ENCODE data around the gene CCDC85B. TPM values are rescaled to one million over a fixed set of nuclear protein-coding genes. Genes with fewer than 3 reads are reported as not detected.

The CCDC85B gene
- polyA plus RNA-seq, 1 of the 3 experiments (the other 2 are of a cell fraction): 52.8 TPM

GRCh38 chr11:65883058-65883761, 7.3 kb upstream of the CCDC85B start:
- no peak overlapping the region for H3K4me3 ChIP-seq (ENCODE audit: low read depth in 2 of 2, low read length in 1 of 2)
- peaks cover 39% of the 10 kb centered on the region for H3K79me2 ChIP-seq (ENCODE audit: insufficient read depth)
- H2AFZ ChIP-seq (ENCODE audit: low read depth): no peak overlapping the region
- H3K9me2 ChIP-seq: no peaks in the 10 kb centered on the region
- POLR2A ChIA-PET: no interaction called here
- H3K4me2 ChIP-seq: no peak overlapping the region
- peaks cover 12 to 22% of the 10 kb centered on the region in 2 experiments; a peak in 3 of 4 replicates for H3K4me1 ChIP-seq (ENCODE audit: control insufficient read depth in 1 of 2, insufficient read depth in 2 of 2, low read depth in 1 of 2, low read length in 1 of 2)
- no peaks in the 10 kb centered on the region for H4K20me1 ChIP-seq (ENCODE audit: insufficient read depth)
- CTCF ChIA-PET: interaction anchor here (1.6 to 15.2 kb wide), 8 partner anchors 17 to 171 kb away, joined by 4 to 374 read pairs (median 30); partner anchors contain the start of genes C11orf68, CFL1, EFEMP2 and FOSL1
- no peaks in the 10 kb centered on the region for H3K27me3 ChIP-seq (ENCODE audit: insufficient read depth)
- peaks cover 17% of the 10 kb centered on the region for H3F3A ChIP-seq (replicated peaks; ENCODE audit: insufficient read depth)
- H3K36me3 ChIP-seq (replicated peaks in 1 of 2; ENCODE audit: control insufficient read depth in 1 of 2, insufficient read depth in 2 of 2, low read length in 1 of 2): peaks cover 31 to 45% of the 10 kb centered on the region in 2 experiments
- no peak overlapping the region for H3K27ac ChIP-seq (ENCODE audit: low read depth in 2 of 2, low read length in 1 of 2)
- TF ChIP-seq TCF12 (IDR thresholded peaks at IDR 0.05) (no peak), YY1 (IDR thresholded peaks at IDR 0.05; ENCODE audit: low read depth) (no peak), NRF1 (IDR thresholded peaks at IDR 0.05; ENCODE audit: low read depth, low read length) (no peak), GATA2 (CRISPR knock-in tag; IDR thresholded peaks at IDR 0.05) (no peak), PBX3 (IDR thresholded peaks at IDR 0.05) (no peak), ELF1 (IDR thresholded peaks at IDR 0.05) (no peak), GABPA (IDR thresholded peaks at IDR 0.05; ENCODE audit: low read depth) (no peak), TEAD4 (IDR thresholded peaks at IDR 0.05; ENCODE audit: borderline replicate concordance, insufficient read depth) (no peak), ZBTB33 (IDR thresholded peaks at IDR 0.05; ENCODE audit: borderline replicate concordance, low read depth) (no peak), FOXM1 (IDR thresholded peaks at IDR 0.05; ENCODE audit: low read depth) (no peak), SMC3 (IDR thresholded peaks at IDR 0.05; ENCODE audit: low read depth, low read length) (no peak), NFIC (IDR thresholded peaks at IDR 0.05; ENCODE audit: borderline replicate concordance) (no peak), CHD2 (IDR thresholded peaks at IDR 0.05; ENCODE audit: low read length, partially characterized antibody) (no peak)
- TF ChIP-seq, protein P1, sequence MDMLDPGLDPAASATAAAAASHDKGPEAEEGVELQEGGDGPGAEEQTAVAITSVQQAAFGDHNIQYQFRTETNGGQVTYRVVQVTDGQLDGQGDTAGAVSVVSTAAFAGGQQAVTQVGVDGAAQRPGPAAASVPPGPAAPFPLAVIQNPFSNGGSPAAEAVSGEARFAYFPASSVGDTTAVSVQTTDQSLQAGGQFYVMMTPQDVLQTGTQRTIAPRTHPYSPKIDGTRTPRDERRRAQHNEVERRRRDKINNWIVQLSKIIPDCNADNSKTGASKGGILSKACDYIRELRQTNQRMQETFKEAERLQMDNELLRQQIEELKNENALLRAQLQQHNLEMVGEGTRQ (IDR thresholded peaks at IDR 0.05; ENCODE audit: borderline replicate concordance, low read depth, low read length): no peak
- TF ChIP-seq, protein P2, sequence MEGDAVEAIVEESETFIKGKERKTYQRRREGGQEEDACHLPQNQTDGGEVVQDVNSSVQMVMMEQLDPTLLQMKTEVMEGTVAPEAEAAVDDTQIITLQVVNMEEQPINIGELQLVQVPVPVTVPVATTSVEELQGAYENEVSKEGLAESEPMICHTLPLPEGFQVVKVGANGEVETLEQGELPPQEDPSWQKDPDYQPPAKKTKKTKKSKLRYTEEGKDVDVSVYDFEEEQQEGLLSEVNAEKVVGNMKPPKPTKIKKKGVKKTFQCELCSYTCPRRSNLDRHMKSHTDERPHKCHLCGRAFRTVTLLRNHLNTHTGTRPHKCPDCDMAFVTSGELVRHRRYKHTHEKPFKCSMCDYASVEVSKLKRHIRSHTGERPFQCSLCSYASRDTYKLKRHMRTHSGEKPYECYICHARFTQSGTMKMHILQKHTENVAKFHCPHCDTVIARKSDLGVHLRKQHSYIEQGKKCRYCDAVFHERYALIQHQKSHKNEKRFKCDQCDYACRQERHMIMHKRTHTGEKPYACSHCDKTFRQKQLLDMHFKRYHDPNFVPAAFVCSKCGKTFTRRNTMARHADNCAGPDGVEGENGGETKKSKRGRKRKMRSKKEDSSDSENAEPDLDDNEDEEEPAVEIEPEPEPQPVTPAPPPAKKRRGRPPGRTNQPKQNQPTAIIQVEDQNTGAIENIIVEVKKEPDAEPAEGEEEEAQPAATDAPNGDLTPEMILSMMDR (IDR thresholded peaks at IDR 0.05): no peak
- TF ChIP-seq, protein P3, sequence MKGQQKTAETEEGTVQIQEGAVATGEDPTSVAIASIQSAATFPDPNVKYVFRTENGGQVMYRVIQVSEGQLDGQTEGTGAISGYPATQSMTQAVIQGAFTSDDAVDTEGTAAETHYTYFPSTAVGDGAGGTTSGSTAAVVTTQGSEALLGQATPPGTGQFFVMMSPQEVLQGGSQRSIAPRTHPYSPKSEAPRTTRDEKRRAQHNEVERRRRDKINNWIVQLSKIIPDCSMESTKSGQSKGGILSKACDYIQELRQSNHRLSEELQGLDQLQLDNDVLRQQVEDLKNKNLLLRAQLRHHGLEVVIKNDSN (IDR thresholded peaks at IDR 0.05; ENCODE audit: borderline replicate concordance, low read depth): no peak
- H3K9ac ChIP-seq: no peak overlapping the region
- WGBS (ENCODE audit: low lambda C conversion rate): 94% methylated on average over 13 of the region's 13 CpGs
- H3K9me3 ChIP-seq: no peaks in the 10 kb centered on the region
- no peak for DNase-seq

All from SK-N-SH (cell line).